RCC 7860 (cell line): ENCODE data around the gene RAI1.
A peak's percentile ranks its signal among the peaks of the same experiment; 100 is the strongest.

Source experiments
- DNase-seq: peaks from one replicate; pipeline ENCODE4 v3.0.0-alpha.2; 2015; ENCODE audit warnings: low spot score
- FAIRE-seq: peaks from 2 replicates; lab custom pipeline; 2012; peaks lifted over from hg19 to GRCh38; lab: Jason Lieb, UNC

RAI1 gene

GRCh38 chr17:17824783-17825614, 143.7 kb downstream of the RAI1 start:
- DNase-seq: no peak
- FAIRE-seq: no peak

GRCh38 chr17:17826342-17826713, 145.1 kb downstream of the RAI1 start:
- DNase-seq (no peak), FAIRE-seq (no peak)

GRCh38 chr17:17826942-17827785, 145.9 kb downstream of the RAI1 start:
- no peak for FAIRE-seq

GRCh38 chr17:17827826-17828621, 146.8 kb downstream of the RAI1 start:
- FAIRE-seq (no peak), DNase-seq (no peak)

More at GRCh38 chr17:17826942-17827785, 145.9 kb downstream of the RAI1 start:
- no peak for DNase-seq

- FAIRE-seq (no peak), DNase-seq (no peak)
Measured at GRCh38 chr17:17830269-17830567, 149.0 kb downstream of the RAI1 start.

GRCh38 chr17:17830740-17831207, 149.5 kb downstream of the RAI1 start:
- FAIRE-seq (no peak), DNase-seq (no peak)

- FAIRE-seq (no peak), DNase-seq (no peak)
Measured at GRCh38 chr17:17831208-17832031, 150.2 kb downstream of the RAI1 start.

DNA sequence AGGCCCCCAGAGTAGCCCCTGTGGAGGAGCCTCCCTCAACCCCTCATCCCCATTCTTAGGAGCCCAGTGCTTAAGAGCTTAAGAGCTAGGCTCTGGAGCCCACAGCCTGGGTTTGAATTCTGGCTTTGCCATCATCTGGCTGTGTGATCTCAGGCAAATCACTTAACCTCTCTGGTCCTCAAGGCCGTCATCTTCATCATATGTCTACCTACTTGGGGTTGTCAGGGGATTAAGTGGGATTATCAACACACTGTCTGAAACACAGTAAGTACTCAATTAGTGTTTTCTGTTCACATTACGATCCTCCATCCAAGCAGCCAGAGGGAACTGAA, 150.7 kb downstream of the RAI1 start:
- FAIRE-seq (no peak), DNase-seq (no peak)

- FAIRE-seq (no peak), DNase-seq (no peak)
Measured at GRCh38 chr17:17833658-17834357, 152.6 kb downstream of the RAI1 start.

DNA sequence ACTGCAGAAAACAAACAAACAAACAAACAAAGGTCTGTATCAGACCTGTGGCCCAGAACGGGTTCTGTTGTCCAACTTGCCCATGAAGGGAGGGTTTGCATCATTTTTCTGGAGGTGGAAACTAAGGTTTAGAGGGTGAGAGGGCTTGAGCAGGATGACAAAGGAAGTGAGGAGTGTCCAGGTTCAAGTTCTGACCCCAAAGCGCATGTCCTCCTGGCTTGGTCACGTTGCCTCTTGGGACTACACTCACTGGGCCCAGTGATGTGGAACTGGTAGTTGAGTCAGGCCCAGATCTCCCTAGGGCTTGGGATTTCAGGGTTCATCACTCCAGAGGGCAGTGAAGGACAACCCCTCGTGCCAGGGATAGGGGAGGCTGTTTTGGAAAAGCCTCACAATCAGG, 153.7 kb downstream of the RAI1 start:
- FAIRE-seq: peak; percentile 81
- DNase-seq: peak; percentile 76

DNA sequence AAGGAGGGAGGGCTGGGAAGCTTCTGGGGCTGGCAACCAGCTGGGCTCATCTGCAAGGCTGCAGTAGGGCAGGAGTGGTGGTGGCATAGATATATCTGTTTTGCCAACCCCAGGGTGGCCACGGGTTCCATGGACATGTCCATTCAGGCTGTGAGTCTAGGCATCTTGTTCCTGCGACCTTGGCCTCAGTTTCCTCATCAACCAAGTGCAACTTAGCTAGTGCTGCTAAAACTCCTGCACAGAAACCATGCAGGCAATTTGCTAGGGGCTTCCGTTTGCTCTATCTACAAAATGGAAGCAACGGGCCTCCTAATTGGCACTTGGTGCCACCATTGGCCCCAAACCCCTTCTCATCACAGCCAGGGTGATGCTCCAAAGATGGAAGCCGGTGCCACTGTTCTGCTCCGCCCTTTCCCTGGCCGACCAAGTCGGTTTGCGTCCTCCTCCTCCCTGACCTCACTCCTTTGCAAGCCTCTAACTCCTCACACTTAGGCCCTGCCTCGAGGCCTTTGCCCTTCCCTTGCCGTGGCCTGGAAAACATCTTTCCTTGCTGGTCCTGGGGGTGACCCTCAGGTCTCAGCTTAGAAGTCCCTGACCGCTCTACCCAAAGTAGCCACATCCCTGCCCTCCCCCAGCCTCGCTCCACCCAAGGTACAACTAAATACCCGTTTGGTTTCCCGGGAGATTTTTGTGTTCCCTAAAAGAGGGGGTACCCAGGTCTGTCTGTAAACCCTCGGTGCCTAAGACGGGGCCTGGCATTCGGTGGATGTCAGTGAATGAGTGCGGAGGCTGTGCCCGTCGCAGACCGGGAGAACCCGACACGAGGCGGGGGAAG, 154.4 kb downstream of the RAI1 start:
- DNase-seq (no peak), FAIRE-seq (no peak)

GRCh38 chr17:17836250-17836817, 155.1 kb downstream of the RAI1 start:
- DNase-seq (peak; percentile 87), FAIRE-seq (peak; percentile 37)

DNA sequence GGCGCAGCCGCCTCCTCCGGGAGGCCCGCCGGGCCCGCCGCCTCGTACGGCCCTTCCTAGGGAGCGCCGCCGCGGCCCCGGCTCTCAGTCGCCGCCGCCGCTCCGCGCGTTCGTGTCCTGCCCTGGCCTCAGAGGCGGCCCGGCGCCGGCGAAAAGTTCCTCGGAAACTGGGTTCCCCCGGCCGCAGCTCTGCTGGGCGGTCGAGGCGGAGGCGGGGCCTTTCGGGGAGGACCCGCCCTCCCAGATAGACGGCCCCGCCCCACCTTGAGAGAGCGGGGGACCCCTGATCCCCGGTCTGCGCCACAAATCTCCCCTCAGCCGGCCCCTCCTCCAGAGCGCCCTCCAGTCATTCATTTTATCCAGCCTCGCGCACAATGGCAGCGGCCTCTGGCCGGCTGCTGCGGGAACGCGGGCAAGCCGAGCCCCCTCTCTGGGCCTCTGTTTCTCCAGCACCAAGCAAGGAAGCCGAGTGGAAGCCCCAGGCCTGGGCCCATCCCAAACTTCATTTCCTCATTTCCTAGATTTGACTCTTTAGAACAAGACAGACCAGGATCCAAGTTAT, 155.6 kb downstream of the RAI1 start, which contains the start of gene SREBF1:
Gene SREBF1 (minus strand): TSS at position 169 of the 562 bp plus-strand sequence. CDS start 169 bp downstream, outside the sequence.
- DNase-seq (no peak), FAIRE-seq (no peak)

GRCh38 chr17:17837380-17837821, 156.1 kb downstream of the RAI1 start:
- DNase-seq (peak; percentile 47), FAIRE-seq (no peak)

DNA sequence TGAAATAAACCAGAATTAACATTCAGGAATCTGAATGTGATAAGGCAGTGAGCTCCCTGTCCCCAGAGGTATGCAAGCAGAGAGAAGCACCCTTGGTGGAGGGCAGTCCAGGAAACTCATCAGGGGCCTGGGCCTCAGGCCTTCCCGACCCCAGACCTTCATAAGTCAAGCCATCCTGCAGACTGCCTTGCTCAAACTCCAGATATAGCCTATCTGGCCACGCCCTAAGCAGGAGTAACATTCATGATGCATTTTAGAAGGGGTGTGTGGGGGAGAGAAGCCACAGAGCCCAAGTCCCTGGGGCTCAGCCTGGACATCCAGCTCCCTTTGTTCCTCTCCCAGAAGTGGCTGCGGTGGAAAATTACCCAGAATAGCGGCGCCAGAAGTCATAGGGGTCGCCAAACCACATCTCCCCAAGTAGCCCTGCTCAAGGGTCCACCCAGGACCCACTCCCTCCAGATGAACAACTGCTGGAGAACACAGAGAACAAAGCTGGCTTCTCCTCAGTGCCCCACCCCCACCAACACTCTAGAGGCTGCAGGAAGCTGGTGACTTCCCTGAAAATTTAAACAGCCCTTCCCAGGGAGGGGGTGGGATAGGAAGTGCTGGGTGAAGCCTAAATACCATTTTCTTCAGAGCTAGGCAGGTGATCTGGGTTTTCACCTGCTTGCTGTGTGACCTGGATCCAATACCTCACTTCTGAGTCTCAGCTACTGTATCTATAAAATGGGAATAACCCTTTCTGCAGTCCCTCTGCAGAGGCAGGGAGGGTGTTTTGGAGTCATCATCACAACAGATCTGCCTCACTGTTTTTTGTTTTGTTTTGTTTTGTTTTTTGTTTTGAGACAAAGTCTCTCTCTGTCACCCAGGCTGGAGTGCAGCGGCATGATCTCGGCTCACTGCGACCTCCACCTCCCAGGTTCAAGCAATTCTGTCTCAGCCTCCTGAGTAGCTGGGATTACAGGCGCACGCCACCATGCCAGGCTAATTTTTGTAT, 157.0 kb downstream of the RAI1 start:
- no peak for FAIRE-seq
- no peak for DNase-seq

- DNase-seq (peak; percentile 69), FAIRE-seq (peak; percentile 18)
Measured at GRCh38 chr17:17839791-17840707, 158.8 kb downstream of the RAI1 start.
